H1 (cell line): ENCODE measurements around the gene ZMYM2. TPM values are rescaled to one million over a fixed set of nuclear protein-coding genes. Genes with fewer than 3 reads are reported as not detected.

Experiments used
- CTCF ChIA-PET: fragments of 300-600 bp; sonication (Branson Sonifier 250); formaldehyde crosslinking; loops from one replicate; lab custom pipeline; 2021; ENCODE audit not compliant: partially characterized antibody; lab: Charles Lee
- POLR2A ChIA-PET: fragments of 300-600 bp; sonication (Branson Sonifier 250); formaldehyde crosslinking; loops from one replicate; lab custom pipeline; 2021; ENCODE audit warnings: inconsistent platforms; ENCODE audit not compliant: partially characterized antibody; lab: Charles Lee
- DNase-seq, 2 experiments: peaks; one replicate each; pipeline versions ENCODE4 v3.0.0 to v3.0.0-alpha.2; 2010 to 2022; ENCODE audit warnings: low spot score in 2 of 2, low read depth in 1 of 2, mixed read lengths in 1 of 2
- FAIRE-seq: peaks from 2 replicates; lab custom pipeline; 2011; peaks lifted over from hg19 to GRCh38; lab: Jason Lieb, UNC
- H2AFZ ChIP-seq: 2 replicates; pipeline ENCODE4 v1.8.1; 2012; ENCODE audit warnings: low read length, inconsistent platforms
- H2AK5ac ChIP-seq: 2 replicates; pipeline ENCODE4 v1.6.1; 2013; ENCODE audit warnings: low read depth, low read length
- H2BK120ac ChIP-seq: replicated peaks from 2 replicates; pipeline ENCODE3; 2013; ENCODE audit warnings: low read depth, low read length, inconsistent platforms
- H2BK12ac ChIP-seq: 2 replicates; pipeline ENCODE4 v1.6.1; 2013; ENCODE audit warnings: low read depth, low read length
- H2BK15ac ChIP-seq: 2 replicates; pipeline ENCODE4 v1.6.1; 2013; ENCODE audit warnings: low read length
- H2BK20ac ChIP-seq: 2 replicates; pipeline ENCODE4 v1.6.1; 2013; ENCODE audit warnings: low read length
- H2BK5ac ChIP-seq: 2 replicates; pipeline ENCODE4 v1.6.1; 2013; ENCODE audit warnings: low read depth, low read length
- H3K14ac ChIP-seq: 2 replicates; pipeline ENCODE4 v1.6.1; 2013; ENCODE audit warnings: inconsistent platforms; ENCODE audit not compliant: insufficient read length
- H3K18ac ChIP-seq: 2 replicates; pipeline ENCODE4 v1.6.1; 2013; ENCODE audit warnings: low read length; ENCODE audit errors: extremely low read depth
- H3K23ac ChIP-seq: 2 replicates; pipeline ENCODE4 v1.6.1; 2013; ENCODE audit warnings: inconsistent platforms; ENCODE audit not compliant: insufficient read length
- H3K23me2 ChIP-seq: 2 replicates; pipeline ENCODE4 v1.6.1; 2013; ENCODE audit warnings: low read depth, low read length
- H3K27ac ChIP-seq: 2 replicates; pipeline ENCODE4 v1.6.1; 2011; ENCODE audit warnings: low read depth, low read length, inconsistent platforms
- H3K27me3 ChIP-seq, 4 experiments: replicated peaks in 1 of 4; 1 replicate in 1 of 4; 2 replicates in 3 of 4; pipeline versions ENCODE4 v1.6.1 to v1.8.1; 2011 to 2013; ENCODE audit warnings: low read length in 3 of 4, mild to moderate bottlenecking in 3 of 4, inconsistent platforms in 2 of 4, mixed read lengths in 2 of 4, moderate library complexity in 1 of 4; ENCODE audit not compliant: control insufficient read depth in 3 of 4, insufficient read depth in 3 of 4; ENCODE audit errors: extremely low read depth in 1 of 4
- H3K36me3 ChIP-seq, 4 experiments: 2 replicates each; pipeline versions ENCODE4 v1.6.1 to v1.8.1; 2011 to 2013; ENCODE audit warnings: mild to moderate bottlenecking in 4 of 4, low read length in 3 of 4, moderate library complexity in 2 of 4, control low read depth in 1 of 4, inconsistent platforms in 1 of 4; ENCODE audit not compliant: insufficient read depth in 4 of 4, control insufficient read depth in 2 of 4
- H3K4ac ChIP-seq: replicated peaks from 2 replicates; pipeline ENCODE3; 2013; ENCODE audit warnings: low read length, low read depth, mixed read lengths, inconsistent platforms; ENCODE audit not compliant: insufficient read length
- H3K4me1 ChIP-seq, 4 experiments: replicated peaks in 1 of 4; 1 replicate in 1 of 4; 2 replicates in 3 of 4; pipeline versions ENCODE4 v1.6.1 to v1.8.1; 2011 to 2013; ENCODE audit warnings: low read length in 3 of 4, inconsistent platforms in 2 of 4, mixed read lengths in 1 of 4; ENCODE audit not compliant: insufficient read depth in 4 of 4, control insufficient read depth in 3 of 4
- H3K4me2 ChIP-seq, 2 experiments: 2 replicates each; pipeline versions ENCODE4 v1.6.1 to v1.8.1; 2011 to 2013; ENCODE audit warnings: low read depth in 2 of 2, low read length in 2 of 2, control low read depth in 1 of 2, inconsistent platforms in 1 of 2, mild to moderate bottlenecking in 1 of 2; ENCODE audit not compliant: insufficient read depth in 1 of 2
- H3K4me3 ChIP-seq, 4 experiments: fragments of 200-600, 300-600 bp in 1 of 4; sonication (generic), shearing (Covaris generic), sonication (Bioruptor Twin) in 1 of 4; 2 replicates each; pipeline versions ENCODE4 v1.5.1 to v1.8.1; 2011 to 2016; ENCODE audit warnings: low read length in 4 of 4, low read depth in 3 of 4, control low read depth in 2 of 4, inconsistent platforms in 2 of 4, mild to moderate bottlenecking in 2 of 4, mixed read lengths in 1 of 4, moderate library complexity in 1 of 4; ENCODE audit not compliant: insufficient read depth in 2 of 4; ENCODE audit errors: extremely low read depth in 1 of 4
- H3K56ac ChIP-seq: replicated peaks from 2 replicates; pipeline ENCODE3; 2013; ENCODE audit warnings: low read depth, mild to moderate bottlenecking, mixed read lengths, low read length, inconsistent platforms; ENCODE audit not compliant: insufficient read length
- H3K79me1 ChIP-seq: 2 replicates; pipeline ENCODE4 v1.6.1; 2013; ENCODE audit warnings: low read depth, low read length, control low read depth
- H3K79me2 ChIP-seq, 2 experiments: 2 replicates each; pipeline versions ENCODE4 v1.6.1 to v1.8.1; 2012 to 2013; ENCODE audit warnings: low read length in 2 of 2, mild to moderate bottlenecking in 2 of 2, inconsistent platforms in 1 of 2; ENCODE audit not compliant: insufficient read depth in 2 of 2, control insufficient read depth in 1 of 2
- H3K9ac ChIP-seq, 4 experiments: replicated peaks in 1 of 4; 1 replicate in 1 of 4; 2 replicates in 3 of 4; pipeline versions ENCODE4 v1.6.1 to v1.8.1; 2011 to 2013; ENCODE audit warnings: low read depth in 3 of 4, low read length in 3 of 4, control low read depth in 2 of 4, mild to moderate bottlenecking in 2 of 4, moderate library complexity in 2 of 4, inconsistent platforms in 1 of 4; ENCODE audit errors: extremely low read depth in 1 of 4
- H3K9me3 ChIP-seq, 2 experiments: 2 replicates each; pipeline versions ENCODE4 v1.6.1 to v1.8.1; 2012 to 2013; ENCODE audit warnings: mild to moderate bottlenecking in 2 of 2, moderate library complexity in 2 of 2, control low read depth in 1 of 2, inconsistent platforms in 1 of 2, low read depth in 1 of 2, low read length in 1 of 2, mixed read lengths in 1 of 2; ENCODE audit not compliant: insufficient read depth in 2 of 2
- H4K20me1 ChIP-seq, 2 experiments: replicated peaks in 1 of 2; 2 replicates each; pipeline versions ENCODE3 to v1.8.1; 2011 to 2013; ENCODE audit warnings: inconsistent platforms in 2 of 2, low read length in 2 of 2, mild to moderate bottlenecking in 1 of 2; ENCODE audit not compliant: insufficient read depth in 2 of 2, control insufficient read depth in 1 of 2
- H4K5ac ChIP-seq: 2 replicates; pipeline ENCODE4 v1.6.1; 2013; ENCODE audit warnings: low read length, low read depth, mixed read lengths, inconsistent platforms; ENCODE audit not compliant: insufficient read length
- H4K8ac ChIP-seq: 2 replicates; pipeline ENCODE4 v1.8.0; 2013; ENCODE audit warnings: mild to moderate bottlenecking, moderate library complexity, low read length, inconsistent platforms; ENCODE audit not compliant: insufficient read depth; ENCODE audit errors: extremely low read depth
- H4K91ac ChIP-seq: replicated peaks from 2 replicates; pipeline ENCODE3; 2013; ENCODE audit warnings: low read length, mixed read lengths, inconsistent platforms; ENCODE audit not compliant: insufficient read length
- ASH2L ChIP-seq: fragments of 200-600, 300-600 bp; sonication (generic); IDR thresholded peaks from one replicate; pipeline ENCODE4 v1.7.1; 2017; ENCODE audit warnings: low read length
- BACH1 ChIP-seq: IDR thresholded peaks from 2 replicates; pipeline ENCODE4 v1.6.1; 2012; ENCODE audit warnings: low read length, improper control_type of control experiment
- CBX8 ChIP-seq: fragments of 300-800, 300-1000 bp; sonication (generic); IDR thresholded peaks from 2 replicates; pipeline ENCODE4 v1.7.1; 2016; ENCODE audit warnings: low read depth, low read length, borderline replicate concordance
- CEBPB ChIP-seq: IDR thresholded peaks from 2 replicates; pipeline ENCODE4 v1.6.1; 2012; ENCODE audit warnings: low read depth, low read length
- CTBP2 ChIP-seq: IDR thresholded peaks from 2 replicates; pipeline ENCODE4 v1.7.0; 2011; ENCODE audit warnings: borderline replicate concordance, mild to moderate bottlenecking, moderate library complexity, mixed read lengths, low read length; ENCODE audit not compliant: insufficient read depth, insufficient read length
- EP300 ChIP-seq, 2 experiments: IDR thresholded peaks; 1 replicate in 1 of 2; 2 replicates in 1 of 2; pipeline ENCODE4 v1.6.1; 2011 to 2012; ENCODE audit warnings: low read depth in 2 of 2, low read length in 2 of 2, mild to moderate bottlenecking in 2 of 2, borderline replicate concordance in 1 of 2, inconsistent platforms in 1 of 2, moderate library complexity in 1 of 2
- KDM1A ChIP-seq: fragments of 200-600, 300-600 bp; sonication (generic); IDR thresholded peaks from 2 replicates; pipeline ENCODE4 v1.7.1; 2016; ENCODE audit warnings: mild to moderate bottlenecking, low read length, borderline replicate concordance
- RBBP5 ChIP-seq: IDR thresholded peaks from 2 replicates; pipeline ENCODE4 v1.7.1; 2012; ENCODE audit warnings: low read depth, mild to moderate bottlenecking, inconsistent platforms, low read length, moderate library complexity, borderline replicate concordance
- RFX5 ChIP-seq: IDR thresholded peaks from 2 replicates; pipeline ENCODE4 v1.6.1; 2011; ENCODE audit warnings: low read depth, low read length, improper control_type of control experiment, borderline replicate concordance
- SIRT6 ChIP-seq: IDR thresholded peaks from one replicate; pipeline ENCODE4 v1.7.1; 2012; ENCODE audit warnings: low read length, inconsistent platforms
- SP1 ChIP-seq: IDR thresholded peaks from 2 replicates; pipeline ENCODE4 v1.6.1; 2011; ENCODE audit warnings: low read depth, low read length
- SP2 ChIP-seq: IDR thresholded peaks from 2 replicates; pipeline ENCODE4 v1.6.1; 2012; ENCODE audit warnings: mild to moderate bottlenecking, low read length, inconsistent platforms
- TAF7 ChIP-seq: optimal IDR thresholded peaks from 2 replicates; pipeline ENCODE3; 2011; ENCODE audit warnings: low read depth, mild to moderate bottlenecking, inconsistent platforms, low read length, moderate library complexity, borderline replicate concordance
- USF2 ChIP-seq: IDR thresholded peaks from 2 replicates; pipeline ENCODE4 v1.6.1; 2011; ENCODE audit warnings: low read length, improper control_type of control experiment
- WGBS, 2 experiments: shearing (Covaris generic) in 1 of 2; methylation state at CpG; one replicate each; pipeline versions ENCODE4 v1.1.6 to v1.1.7; 2013 to 2015; ENCODE audit warnings: low lambda C conversion rate in 2 of 2, mixed read lengths in 2 of 2, inconsistent platforms in 1 of 2, low coverage in 1 of 2, missing lambda C conversion rate in 1 of 2; ENCODE audit not compliant: insufficient replicate concordance in 2 of 2, insufficient coverage in 1 of 2, insufficient read length in 1 of 2; ENCODE audit errors: extremely low coverage in 1 of 2, missing lambda C conversion rate in 1 of 2; 5-methylcytosine and 5-hydroxymethylcytosine counted together
- polyA plus RNA-seq, 7 experiments: library from polyadenylated mRNA; depleted of rRNA in 3 of 7; stranded (reverse) in 5 of 7; unstranded in 2 of 7; fragments of >200 nt in 5 of 7; fragments of 200-250 nt in 2 of 7; gene quantifications; 1 replicate in 5 of 7; 2 replicates in 1 of 7; 4 replicates in 1 of 7; pipeline versions ENCODE4 v1.2.1 to v1.2.3, GENCODE V29; 2011 to 2013; ENCODE audit warnings: missing spikeins in 2 of 7, mixed read lengths in 2 of 7
- total RNA-seq: library from RNA; stranded (reverse); fragmentation: NEBNext Ultra II Directional; extraction: Animal tissue kit (Norgen Biotek cat#: 25700); gene quantifications from 2 replicates; pipeline ENCODE4 v1.2.1, GENCODE V29; 2021

ZMYM2 gene
- total and polyA plus RNA-seq, 2 of the 8 experiments (the other 6 are each of a cell fraction or from before 2014, with no cell fraction given): 41.2 to 159 TPM

GRCh38 chr13:20137875-20138274, 179.3 kb downstream of the ZMYM2 start:
- H3K23ac ChIP-seq: no peak overlapping the region
- no peak overlapping the region for H2BK120ac ChIP-seq
- H3K4ac ChIP-seq: no peak overlapping the region
- H3K9me3 ChIP-seq: no peaks in the 10 kb centered on the region
- H2BK15ac ChIP-seq: no peak overlapping the region
- no peak overlapping the region for H3K4me2 ChIP-seq
- 75% methylated on average over 2 of the region's 2 CpGs; no CpG with 5 or more reads in 1 of the 2 experiments for WGBS, 2 experiments
- H3K14ac ChIP-seq: no peak overlapping the region
- H4K91ac ChIP-seq: no peak overlapping the region
- no peak overlapping the region for H2BK5ac ChIP-seq
- H3K23me2 ChIP-seq: no peaks in the 10 kb centered on the region
- H3K4me1 ChIP-seq: no peaks in the 10 kb centered on the region; a peak in 1 of 7 replicates
- no peak overlapping the region for H4K8ac ChIP-seq
- H2AFZ ChIP-seq: no peak overlapping the region
- H3K79me1 ChIP-seq: no peaks in the 10 kb centered on the region
- no peak overlapping the region for H2BK12ac ChIP-seq
- H3K9ac ChIP-seq: no peak overlapping the region
- H3K36me3 ChIP-seq: no peaks in the 10 kb centered on the region
- POLR2A ChIA-PET: no interaction called here
- H2AK5ac ChIP-seq: no peak overlapping the region
- H2BK20ac ChIP-seq: no peak overlapping the region
- no peak overlapping the region for H3K27ac ChIP-seq
- FAIRE-seq: no peak
- H3K79me2 ChIP-seq: no peaks in the 10 kb centered on the region
- H3K56ac ChIP-seq: no peak overlapping the region
- peaks cover 0 to 4% (median 2%) of the 10 kb centered on the region in 4 experiments; a peak in 5 of 7 replicates for H3K27me3 ChIP-seq
- CTCF ChIA-PET: interaction anchor here (0.8 to 1.8 kb wide), 4 partner anchors 10 to 23 kb away, joined by 3 to 11 read pairs (median 5); partner anchors contain the start of gene GJA3
- H3K4me3 ChIP-seq: no peak overlapping the region
- no peak overlapping the region for H4K5ac ChIP-seq
- H4K20me1 ChIP-seq: no peaks in the 10 kb centered on the region
- no peak overlapping the region for H3K18ac ChIP-seq
- no peak for DNase-seq
- TF ChIP-seq CTBP2 (no peak), TAF7 (no peak), CBX8 (no peak), RBBP5 (no peak), EP300 (IDR thresholded peaks at IDR 0.05; ENCODE audit: borderline replicate concordance in 1 of 2, low read depth in 2 of 2, low read length in 2 of 2) (no peak), SP1 (no peak), SIRT6 (no peak), BACH1 (no peak), KDM1A (no peak), CEBPB (no peak), ASH2L (no peak), RFX5 (no peak), USF2 (no peak), SP2 (no peak)
